ENCODE data around the gene TMEM183A.

TMEM183A gene

GRCh38 chr1:203031467-203031866 lies 24.3 kb downstream of the TMEM183A start:
- no peak overlapping the region for H3K4me3 ChIP-seq (ENCODE audit: low read length)
- no peak for TF ChIP-seq ZNF274 (IDR thresholded peaks at IDR 0.05; ENCODE audit: low read depth, low read length)

GRCh38 chr1:203033287-203033686 lies 26.1 kb downstream of the TMEM183A start:
- TF ChIP-seq ZNF274 (IDR thresholded peaks at IDR 0.05; ENCODE audit: low read depth, low read length), result no peak
- H3K4me3 ChIP-seq (ENCODE audit: low read length), result no peak overlapping the region

GRCh38 chr1:203033917-203034316 lies 26.7 kb downstream of the TMEM183A start:
- no peak for TF ChIP-seq ZNF274 (IDR thresholded peaks at IDR 0.05; ENCODE audit: low read depth, low read length)
- no peak overlapping the region for H3K4me3 ChIP-seq (ENCODE audit: low read length)

- no peak overlapping the region for H3K4me3 ChIP-seq (ENCODE audit: low read length)
- no peak for TF ChIP-seq ZNF274 (IDR thresholded peaks at IDR 0.05; ENCODE audit: low read depth, low read length)
These were observed 27.4 kb downstream of the TMEM183A start for GRCh38 chr1:203034422-203035110.

GRCh38 chr1:203035111-203036000 lies 28.2 kb downstream of the TMEM183A start:
- no peak overlapping the region for H3K4me3 ChIP-seq (ENCODE audit: low read length)
- TF ChIP-seq ZNF274 (IDR thresholded peaks at IDR 0.05; ENCODE audit: low read depth, low read length), result no peak

- no peak overlapping the region for H3K4me3 ChIP-seq (ENCODE audit: low read length)
- TF ChIP-seq ZNF274 (IDR thresholded peaks at IDR 0.05; ENCODE audit: low read depth, low read length), result no peak
These were observed 29.0 kb downstream of the TMEM183A start for GRCh38 chr1:203036135-203036534.

- H3K4me3 ChIP-seq (ENCODE audit: low read length), result no peak overlapping the region
- no peak for TF ChIP-seq ZNF274 (IDR thresholded peaks at IDR 0.05; ENCODE audit: low read depth, low read length)
These were observed 29.4 kb downstream of the TMEM183A start for GRCh38 chr1:203036537-203036936.

GRCh38 chr1:203037509-203038190 lies 30.5 kb downstream of the TMEM183A start:
- no peak for TF ChIP-seq ZNF274 (IDR thresholded peaks at IDR 0.05; ENCODE audit: low read depth, low read length)
- no peak overlapping the region for H3K4me3 ChIP-seq (ENCODE audit: low read length)

GRCh38 chr1:203038217-203038741 lies 31.1 kb downstream of the TMEM183A start:
- no peak overlapping the region for H3K4me3 ChIP-seq (ENCODE audit: low read length)
- TF ChIP-seq ZNF274 (IDR thresholded peaks at IDR 0.05; ENCODE audit: low read depth, low read length), result no peak

- no peak for TF ChIP-seq ZNF274 (IDR thresholded peaks at IDR 0.05; ENCODE audit: low read depth, low read length)
- no peak overlapping the region for H3K4me3 ChIP-seq (ENCODE audit: low read length)
These were observed 31.9 kb downstream of the TMEM183A start for GRCh38 chr1:203038891-203039608.

GRCh38 chr1:203039609-203040512 lies 32.7 kb downstream of the TMEM183A start:
- TF ChIP-seq ZNF274 (IDR thresholded peaks at IDR 0.05; ENCODE audit: low read depth, low read length), result no peak
- no peak overlapping the region for H3K4me3 ChIP-seq (ENCODE audit: low read length)

- TF ChIP-seq ZNF274 (IDR thresholded peaks at IDR 0.05; ENCODE audit: low read depth, low read length), result no peak
These were observed 33.5 kb downstream of the TMEM183A start for GRCh38 chr1:203040513-203041275.

More at GRCh38 chr1:203040513-203041275, 33.5 kb downstream of the TMEM183A start:
- H3K4me3 ChIP-seq (ENCODE audit: low read length), result no peak overlapping the region

All from GM08714 (cell line).